ENCODE data around the gene GPAT2. TPM values are rescaled to one million over a fixed set of nuclear protein-coding genes. Genes with fewer than 3 reads are reported as not detected.
"Not testable (repeated sequence)": the region's sequence is repeated elsewhere in the genome, so short reads cannot be mapped to it uniquely, and the experiment has no call there.

Gene GPAT2
- total RNA-seq, 1 donor from 2014 or later: 0.15 TPM

DNA sequence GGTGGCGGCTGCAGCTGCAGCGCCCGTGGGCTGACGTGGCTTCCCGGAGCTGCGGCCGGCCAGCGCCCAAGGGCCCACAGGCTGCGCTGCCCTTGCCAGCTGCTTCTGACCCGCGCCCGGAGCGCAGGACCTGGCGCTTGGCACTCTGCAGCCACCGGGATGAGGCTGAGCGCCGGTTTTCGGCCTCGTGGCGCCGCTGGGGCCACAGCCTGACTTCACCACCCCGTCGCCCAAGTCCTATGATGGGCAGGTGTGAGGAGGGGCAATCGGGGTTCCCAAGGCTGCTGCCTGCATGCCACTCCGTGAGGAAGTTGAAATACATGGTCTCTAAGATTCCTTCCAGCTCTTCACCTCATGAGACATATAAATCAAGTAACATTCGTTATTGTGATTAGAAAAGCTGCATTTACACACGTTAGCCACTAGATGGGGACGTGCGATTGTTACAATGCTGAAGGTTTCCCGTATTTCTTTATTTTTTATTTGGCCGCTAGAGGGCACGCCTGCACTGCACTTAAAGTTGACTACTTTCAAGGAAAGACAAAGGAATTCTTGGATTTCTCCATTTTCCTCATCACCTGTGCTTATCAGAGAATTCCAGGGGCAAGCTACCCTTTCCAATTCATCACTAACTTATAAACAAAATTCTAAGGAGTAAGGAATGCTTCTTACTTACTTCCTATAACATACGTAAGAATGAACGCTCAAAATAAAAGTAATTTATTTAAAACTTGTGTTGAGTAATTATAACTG is 42.0 kb downstream of the GPAT2 start:
- not testable (repeated sequence) for H3K36me3 Mint-ChIP-seq (ENCODE audit: low read depth, unreplicated experiment); H3K4me1 Mint-ChIP-seq (ENCODE audit: unreplicated experiment); H3K9me3 Mint-ChIP-seq (ENCODE audit: unreplicated experiment); H3K27ac Mint-ChIP-seq (ENCODE audit: unreplicated experiment); H3K27me3 Mint-ChIP-seq (ENCODE audit: unreplicated experiment)
- peak; percentile 68 for DNase-seq (ENCODE audit: low spot score)
- peak overlapping the region; percentile 89 for H3K4me3 Mint-ChIP-seq (ENCODE audit: unreplicated experiment)
- TF ChIP-seq, protein P1, sequence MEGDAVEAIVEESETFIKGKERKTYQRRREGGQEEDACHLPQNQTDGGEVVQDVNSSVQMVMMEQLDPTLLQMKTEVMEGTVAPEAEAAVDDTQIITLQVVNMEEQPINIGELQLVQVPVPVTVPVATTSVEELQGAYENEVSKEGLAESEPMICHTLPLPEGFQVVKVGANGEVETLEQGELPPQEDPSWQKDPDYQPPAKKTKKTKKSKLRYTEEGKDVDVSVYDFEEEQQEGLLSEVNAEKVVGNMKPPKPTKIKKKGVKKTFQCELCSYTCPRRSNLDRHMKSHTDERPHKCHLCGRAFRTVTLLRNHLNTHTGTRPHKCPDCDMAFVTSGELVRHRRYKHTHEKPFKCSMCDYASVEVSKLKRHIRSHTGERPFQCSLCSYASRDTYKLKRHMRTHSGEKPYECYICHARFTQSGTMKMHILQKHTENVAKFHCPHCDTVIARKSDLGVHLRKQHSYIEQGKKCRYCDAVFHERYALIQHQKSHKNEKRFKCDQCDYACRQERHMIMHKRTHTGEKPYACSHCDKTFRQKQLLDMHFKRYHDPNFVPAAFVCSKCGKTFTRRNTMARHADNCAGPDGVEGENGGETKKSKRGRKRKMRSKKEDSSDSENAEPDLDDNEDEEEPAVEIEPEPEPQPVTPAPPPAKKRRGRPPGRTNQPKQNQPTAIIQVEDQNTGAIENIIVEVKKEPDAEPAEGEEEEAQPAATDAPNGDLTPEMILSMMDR (IDR thresholded peaks at IDR 0.05; ENCODE audit: unreplicated experiment): peak; percentile 99

DNA sequence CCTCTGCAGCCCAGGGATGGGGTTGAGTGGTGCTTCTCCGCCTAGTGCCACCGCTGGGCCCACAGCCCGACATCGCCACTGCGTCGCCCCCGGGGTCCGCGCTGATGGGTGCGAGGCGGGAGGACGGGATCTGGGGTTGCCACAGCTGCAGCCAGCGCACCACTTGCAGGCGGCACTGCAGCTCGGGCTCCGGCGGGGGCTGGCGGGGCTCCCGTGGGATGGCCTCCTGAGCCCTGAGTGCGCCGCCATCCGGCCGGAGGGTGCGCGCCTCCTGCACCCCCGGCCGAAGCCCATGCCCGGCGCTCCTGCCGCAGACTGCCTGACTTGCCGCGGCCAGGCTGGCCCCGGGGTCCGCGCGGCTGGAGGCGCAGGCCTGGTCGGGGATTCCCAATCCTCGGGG is 42.6 kb downstream of the GPAT2 start:
- H3K4me1 Mint-ChIP-seq (ENCODE audit: unreplicated experiment); H3K27me3 Mint-ChIP-seq (ENCODE audit: unreplicated experiment); H3K36me3 Mint-ChIP-seq (ENCODE audit: low read depth, unreplicated experiment); H3K27ac Mint-ChIP-seq (ENCODE audit: unreplicated experiment); H3K4me3 Mint-ChIP-seq (ENCODE audit: unreplicated experiment); H3K9me3 Mint-ChIP-seq (ENCODE audit: unreplicated experiment): not testable (repeated sequence)
- peak; percentile 11 for DNase-seq (ENCODE audit: low spot score)

DNA sequence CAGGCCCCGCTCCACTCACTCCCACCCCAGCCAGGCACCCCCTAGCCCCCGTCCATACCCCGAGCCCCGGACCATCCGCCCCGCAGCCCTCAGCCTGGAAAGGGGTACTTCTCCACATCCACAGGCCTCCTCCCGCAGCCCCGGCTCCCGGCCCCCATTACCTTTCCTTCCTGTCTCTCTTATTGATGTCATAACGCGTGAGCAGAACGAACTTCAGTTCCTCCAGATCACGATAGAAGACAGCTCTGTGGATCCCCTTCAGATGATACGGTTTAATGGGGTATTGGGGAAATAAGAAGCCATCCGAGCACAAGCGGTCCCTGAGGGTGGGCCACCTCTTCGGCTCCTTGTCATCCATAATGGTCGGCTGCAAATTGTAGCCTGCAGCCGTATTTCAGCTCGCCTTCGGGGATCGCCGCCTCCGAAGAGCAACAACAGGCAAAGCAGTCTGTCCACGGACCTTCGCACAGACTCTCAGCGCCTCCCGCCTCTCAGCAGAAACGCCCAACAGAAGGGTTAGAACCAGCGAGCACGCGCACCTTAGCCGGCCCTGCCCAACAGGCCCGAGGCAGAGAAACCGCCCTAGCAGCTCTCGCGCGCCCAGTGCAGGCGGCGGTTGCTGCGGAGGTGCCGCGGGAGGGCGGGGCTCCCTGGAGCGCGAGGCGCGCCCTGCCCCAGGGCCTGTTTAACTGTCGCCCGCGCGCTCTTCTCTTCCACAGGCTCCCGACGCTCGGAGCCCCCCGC is 43.2 kb downstream of the GPAT2 start, which contains the start of gene ANKRD36C:
Gene ANKRD36C (minus strand): TSS at position 474 of the 744 bp plus-strand sequence. CDS start 116 bp downstream, at position 358.
- not testable (repeated sequence) for H3K27me3 Mint-ChIP-seq (ENCODE audit: unreplicated experiment); H3K9me3 Mint-ChIP-seq (ENCODE audit: unreplicated experiment); H3K27ac Mint-ChIP-seq (ENCODE audit: unreplicated experiment); H3K36me3 Mint-ChIP-seq (ENCODE audit: low read depth, unreplicated experiment); H3K4me1 Mint-ChIP-seq (ENCODE audit: unreplicated experiment)
- peak; percentile 11 for DNase-seq (ENCODE audit: low spot score)
- H3K4me3 Mint-ChIP-seq (ENCODE audit: unreplicated experiment): peak within 1 kb of the TSS; percentile 97

DNA sequence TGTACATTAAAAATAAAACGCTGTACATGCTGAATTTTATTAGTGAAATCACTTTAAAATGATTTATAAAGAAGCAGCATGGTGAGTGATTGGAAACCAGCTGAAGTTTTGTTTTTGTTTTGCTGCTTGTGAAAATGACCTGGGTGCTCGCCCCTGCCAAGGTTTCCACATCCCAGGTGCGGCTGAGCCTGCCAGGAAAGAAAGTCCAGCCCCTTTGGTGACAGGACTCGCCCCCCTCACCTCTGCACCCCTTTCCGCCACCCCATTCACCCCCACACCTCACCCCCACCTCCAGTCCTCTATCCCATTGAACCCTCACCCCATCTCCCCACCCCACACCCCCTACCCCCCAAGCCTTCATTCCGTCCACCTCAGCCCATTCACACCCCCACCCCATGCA is 43.8 kb downstream of the GPAT2 start:
- not testable (repeated sequence) for DNase-seq (ENCODE audit: low spot score); H3K9me3 Mint-ChIP-seq (ENCODE audit: unreplicated experiment); H3K27me3 Mint-ChIP-seq (ENCODE audit: unreplicated experiment); H3K4me1 Mint-ChIP-seq (ENCODE audit: unreplicated experiment); H3K27ac Mint-ChIP-seq (ENCODE audit: unreplicated experiment); H3K36me3 Mint-ChIP-seq (ENCODE audit: low read depth, unreplicated experiment)
- peak overlapping the region; percentile 69 for H3K4me3 Mint-ChIP-seq (ENCODE audit: unreplicated experiment)

Other genes starting within 250 kb of the GPAT2 start
- gene ANKRD36C, start 43.1 kb downstream of the GPAT2 start, total RNA-seq (ENCODE audit: unreplicated experiment): 37.6 TPM
- gene ADRA2B, start 81.7 kb upstream of the GPAT2 start, total RNA-seq (ENCODE audit: unreplicated experiment): 0.46 TPM
- not detected for gene ASTL, start 103.6 kb upstream of the GPAT2 start, total RNA-seq (ENCODE audit: unreplicated experiment)
- gene DUSP2, start 110.5 kb upstream of the GPAT2 start, total RNA-seq (ENCODE audit: unreplicated experiment): not detected
- gene STARD7, start 173.9 kb upstream of the GPAT2 start, total RNA-seq (ENCODE audit: unreplicated experiment): 83.4 TPM
- gene TMEM127, start 231.1 kb upstream of the GPAT2 start, total RNA-seq (ENCODE audit: unreplicated experiment): 39.0 TPM
- gene CIAO1, start 231.3 kb upstream of the GPAT2 start, total RNA-seq (ENCODE audit: unreplicated experiment): 63.7 TPM